Transverse colon (tissue), 4 donors: ENCODE results near the gene RPL34. TPM values are rescaled to one million over a fixed set of nuclear protein-coding genes. Genes with fewer than 3 reads are reported as not detected.

Experiments
- DNase-seq: peaks from one replicate; pipeline ENCODE4 v3.0.0-alpha.2; 2019
- H3K27ac ChIP-seq, 4 donors: fragments of 200-600 bp; sonication (generic); 2 replicates each; pipeline ENCODE4 v1.5.1; 2016 to 2018; ENCODE audit warnings: inconsistent platforms in 4 of 4
- H3K27me3 ChIP-seq: fragments of 200-600 bp; sonication (generic); 2 replicates; pipeline ENCODE4 v1.5.1; 2017; ENCODE audit warnings: inconsistent platforms
- H3K36me3 ChIP-seq, 4 donors: fragments of 200-600 bp; sonication (generic); 2 replicates each; pipeline ENCODE4 v1.5.1; 2017 to 2019; ENCODE audit warnings: inconsistent platforms in 4 of 4
- H3K4me1 ChIP-seq, 4 donors: fragments of 200-600 bp; sonication (generic); 2 replicates each; pipeline ENCODE4 v1.5.1; 2017 to 2020; ENCODE audit warnings: inconsistent platforms in 4 of 4
- H3K4me3 ChIP-seq, 4 donors: fragments of 200-600 bp; sonication (generic); 1 replicate in 1 of 4; 2 replicates in 3 of 4; pipeline versions ENCODE4 v1.5.1 to v1.6.1; 2017 to 2019; ENCODE audit warnings: inconsistent platforms in 4 of 4
- H3K9me3 ChIP-seq, 2 donors: fragments of 200-600 bp; sonication (generic); 2 replicates each; pipeline ENCODE4 v1.5.1; 2017 to 2019; ENCODE audit warnings: inconsistent platforms in 2 of 2
- EP300 ChIP-seq: sonication (generic); formaldehyde crosslinking; IDR thresholded peaks from one replicate; pipeline ENCODE4 v1.6.1; 2017; ENCODE audit warnings: antibody characterized with exemption, low read depth
- POLR2A ChIP-seq: fragments of 450-650 bp; IDR thresholded peaks from one replicate; pipeline ENCODE4 v1.6.1; 2016; ENCODE audit warnings: antibody characterized with exemption, mild to moderate bottlenecking, moderate library complexity
- POLR2AphosphoS5 ChIP-seq, 3 donors: sonication (generic); formaldehyde crosslinking; IDR thresholded peaks; one replicate each; pipeline ENCODE4 v1.6.1; 2016; ENCODE audit warnings: antibody characterized with exemption in 3 of 3
- WGBS, 2 donors: methylation state at CpG; one replicate each; pipeline ENCODE4 v1.1.5; 2018; ENCODE audit warnings: low coverage in 1 of 2; 5-methylcytosine and 5-hydroxymethylcytosine counted together
- in situ Hi-C, 4 donors: fragments of 200-750 bp; cut with MboI; loops; one replicate each; pipeline versions ENCODE4 v1.15.0 to v1.15.1; 2017; ENCODE audit warnings: low sequenced_read_pairs in 3 of 4, low pct_ligation_motif_present in 1 of 4, low pct_unique_long_range_greater_than_20kb in 1 of 4
- intact Hi-C: fragments of 100-400 bp; cut with DNase I; formaldehyde crosslinking; loops from one replicate; pipeline ENCODE4 v1.15.1; 2023; ENCODE audit warnings: low total_unique reads
- total RNA-seq, 4 donors: library from RNA; depleted of rRNA; stranded (reverse); fragments of >200 nt; gene quantifications; one replicate each; pipeline ENCODE4 v1.1.0, GENCODE V29; 2016
- TF ChIP-seq, protein P1 (sequence below), 5 experiments: fragments of 200-600 bp in 3 of 5; fragments of 450-650 bp in 2 of 5; sonication (generic) in 3 of 5; IDR thresholded peaks; 1 replicate in 2 of 5; 2 replicates in 3 of 5; pipeline ENCODE4 v1.5.1; 2016 to 2017; ENCODE audit warnings: antibody characterized with exemption in 5 of 5, inconsistent platforms in 3 of 5, mild to moderate bottlenecking in 2 of 5, moderate library complexity in 1 of 5

The RPL34 gene
- total RNA-seq, 4 donors from 2014 or later: 232 to 594 (median 443) TPM

DNA sequence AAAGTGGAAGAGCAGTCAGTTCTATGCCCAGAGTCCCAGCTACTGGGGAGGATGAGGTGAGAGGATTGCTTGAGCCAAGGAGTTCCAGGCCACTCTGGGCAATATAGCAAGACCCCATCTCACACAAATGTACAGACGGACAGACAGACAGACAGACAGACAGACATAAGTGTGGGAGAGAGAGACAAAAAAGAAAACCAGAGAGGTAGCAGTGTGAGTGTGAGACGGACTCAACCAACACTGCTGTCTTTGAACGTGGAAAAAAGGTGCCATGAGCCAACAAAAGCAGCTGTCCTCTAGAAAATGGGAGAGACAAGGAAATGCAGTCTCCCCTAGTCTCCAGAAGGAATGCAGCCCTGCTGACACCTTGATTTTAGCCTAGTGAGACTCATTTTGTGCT, 18.2 kb upstream of the RPL34 start:
- Histone ChIP-seq H3K36me3 (no peaks in the 10 kb centered on the region), H3K4me3 (no peak overlapping the region), H3K9me3 (no peaks in the 10 kb centered on the region), H3K4me1 (no peaks in the 10 kb centered on the region), H3K27me3 (no peaks in the 10 kb centered on the region), H3K27ac (no peak overlapping the region)
- DNase-seq: no peak
- intact Hi-C loops (no loop called here), in situ Hi-C loops (no loop called here)
- 84% methylated on average over 3 of the region's 3 CpGs; no CpG with 5 or more reads in 1 of the 2 donors for WGBS, 2 donors
- TF ChIP-seq EP300 (no peak), POLR2A (no peak)
- TF ChIP-seq, protein P1, sequence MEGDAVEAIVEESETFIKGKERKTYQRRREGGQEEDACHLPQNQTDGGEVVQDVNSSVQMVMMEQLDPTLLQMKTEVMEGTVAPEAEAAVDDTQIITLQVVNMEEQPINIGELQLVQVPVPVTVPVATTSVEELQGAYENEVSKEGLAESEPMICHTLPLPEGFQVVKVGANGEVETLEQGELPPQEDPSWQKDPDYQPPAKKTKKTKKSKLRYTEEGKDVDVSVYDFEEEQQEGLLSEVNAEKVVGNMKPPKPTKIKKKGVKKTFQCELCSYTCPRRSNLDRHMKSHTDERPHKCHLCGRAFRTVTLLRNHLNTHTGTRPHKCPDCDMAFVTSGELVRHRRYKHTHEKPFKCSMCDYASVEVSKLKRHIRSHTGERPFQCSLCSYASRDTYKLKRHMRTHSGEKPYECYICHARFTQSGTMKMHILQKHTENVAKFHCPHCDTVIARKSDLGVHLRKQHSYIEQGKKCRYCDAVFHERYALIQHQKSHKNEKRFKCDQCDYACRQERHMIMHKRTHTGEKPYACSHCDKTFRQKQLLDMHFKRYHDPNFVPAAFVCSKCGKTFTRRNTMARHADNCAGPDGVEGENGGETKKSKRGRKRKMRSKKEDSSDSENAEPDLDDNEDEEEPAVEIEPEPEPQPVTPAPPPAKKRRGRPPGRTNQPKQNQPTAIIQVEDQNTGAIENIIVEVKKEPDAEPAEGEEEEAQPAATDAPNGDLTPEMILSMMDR (IDR thresholded peaks at IDR 0.05): no peak

DNA sequence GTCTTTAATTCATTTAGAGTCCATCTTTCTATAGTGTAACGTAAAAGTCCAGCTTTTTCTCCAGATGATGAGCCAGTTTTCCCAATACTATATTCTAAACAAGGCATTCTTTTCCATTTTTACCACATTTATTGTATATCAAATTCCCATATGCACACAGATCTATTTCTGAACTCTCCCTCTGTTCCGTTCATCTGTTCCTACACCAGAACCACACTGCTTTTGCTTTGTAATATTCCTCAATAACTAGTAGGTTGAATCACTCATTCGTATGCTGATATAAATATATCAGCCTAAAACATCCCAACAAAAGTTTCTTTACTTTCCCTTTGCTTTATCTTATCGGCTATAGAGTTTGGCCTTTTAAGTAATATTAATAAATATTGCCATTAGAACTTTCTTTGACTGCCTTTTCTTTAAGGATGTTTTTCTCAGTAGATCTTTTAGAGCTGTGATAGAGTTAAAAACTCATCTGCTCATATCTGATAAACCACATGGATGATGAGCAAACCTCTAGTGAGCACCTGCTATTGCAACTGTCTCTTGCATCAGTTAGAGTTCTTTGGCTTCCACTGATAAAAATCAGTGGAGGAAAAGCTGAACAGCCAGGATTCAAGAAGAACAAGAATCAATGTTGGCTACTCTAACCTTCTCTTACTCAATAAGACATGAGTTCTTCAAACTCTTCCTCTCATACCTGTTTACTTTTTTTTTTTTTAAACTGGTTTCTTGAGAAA, 13.1 kb upstream of the RPL34 start:
- no peak overlapping the region for H3K4me3 ChIP-seq
- H3K9me3 ChIP-seq: no peaks in the 10 kb centered on the region
- in situ Hi-C loops: no loop called here
- no peaks in the 10 kb centered on the region for H3K36me3 ChIP-seq
- DNase-seq: no peak
- H3K27me3 ChIP-seq: no peaks in the 10 kb centered on the region
- intact Hi-C loops: no loop called here
- no peak overlapping the region for H3K27ac ChIP-seq
- 74 to 87% methylated on average over 4 of the region's 4 CpGs for WGBS, 2 donors
- no peaks in the 10 kb centered on the region for H3K4me1 ChIP-seq
- no peak for TF ChIP-seq POLR2AphosphoS5 (IDR thresholded peaks at IDR 0.05)
- no peak for TF ChIP-seq EP300
- TF ChIP-seq POLR2A: no peak
- TF ChIP-seq, protein P1 (IDR thresholded peaks at IDR 0.05): no peak

DNA sequence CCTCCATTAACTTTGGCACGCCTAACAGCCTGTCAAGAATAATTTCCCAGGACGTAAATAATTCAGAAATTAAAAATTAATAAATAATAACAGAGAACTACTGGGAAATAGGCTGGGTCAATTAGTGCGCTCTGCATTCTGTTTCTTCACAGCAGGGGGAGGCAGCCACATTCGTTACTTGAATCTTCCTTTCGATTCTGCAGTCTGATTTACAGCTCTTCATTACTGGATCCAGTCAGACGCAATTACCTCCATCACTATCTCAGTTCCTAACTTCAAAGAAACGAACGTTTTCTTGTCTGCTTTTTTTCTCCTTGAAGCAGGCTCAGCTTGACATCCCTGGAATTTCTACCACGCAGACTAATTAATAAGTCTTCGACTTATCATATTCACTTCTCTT, 9.0 kb upstream of the RPL34 start:
- DNase-seq: no peak
- TF ChIP-seq, protein P1 (IDR thresholded peaks at IDR 0.05): no peak
- H3K4me3 ChIP-seq: no peak overlapping the region
- no peak overlapping the region for H3K27ac ChIP-seq
- no peaks in the 10 kb centered on the region for H3K36me3 ChIP-seq
- peaks cover 0 to 4% of the 10 kb centered on the region in 2 donors for H3K9me3 ChIP-seq
- in situ Hi-C loops (no loop called here), intact Hi-C loops (no loop called here)
- H3K27me3 ChIP-seq: no peaks in the 10 kb centered on the region
- H3K4me1 ChIP-seq: no peaks in the 10 kb centered on the region
- WGBS, 2 donors: 66 to 79% methylated on average over 10 of the region's 10 CpGs

DNA sequence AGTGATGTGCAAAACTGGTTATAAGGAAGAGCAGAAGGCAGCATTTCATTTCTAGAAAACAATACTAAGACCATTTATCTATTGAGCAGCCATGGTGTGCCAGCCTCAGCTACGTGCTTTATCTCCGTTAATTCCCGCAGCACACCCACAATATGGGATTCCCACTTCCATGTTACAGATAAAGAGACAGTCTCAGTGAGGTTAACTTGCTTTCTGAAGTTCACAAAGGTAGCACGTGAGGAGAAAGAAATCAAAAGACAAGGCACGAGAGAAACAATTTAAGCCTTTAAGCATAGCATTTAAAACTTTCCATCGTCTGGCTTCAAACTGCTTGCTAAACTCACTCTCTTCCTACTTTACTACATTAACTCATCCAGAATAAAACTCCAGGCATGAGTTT, 8.0 kb upstream of the RPL34 start:
- DNase-seq: no peak
- in situ Hi-C loops: no loop called here
- Histone ChIP-seq H3K4me1 (no peaks in the 10 kb centered on the region), H3K27me3 (no peaks in the 10 kb centered on the region), H3K27ac (no peak overlapping the region), H3K36me3 (no peaks in the 10 kb centered on the region), H3K4me3 (no peak overlapping the region), H3K9me3 (peaks cover 0 to 4% of the 10 kb centered on the region in 2 donors)
- intact Hi-C loops: no loop called here
- 87 to 90% methylated on average over 6 of the region's 6 CpGs for WGBS, 2 donors
- TF ChIP-seq, protein P1 (IDR thresholded peaks at IDR 0.05): no peak
- TF ChIP-seq POLR2A (no peak), POLR2AphosphoS5 (IDR thresholded peaks at IDR 0.05) (no peak), EP300 (no peak)
